NCI-H524 (cell line): ENCODE data around the gene TTLL6.
A peak's percentile ranks its signal among the peaks of the same experiment; 100 is the strongest.

Experiments used
- DNase-seq, 2 experiments: peaks; one replicate each; lab custom pipeline; 2025; lab: John Stamatoyannopoulos, UW

TTLL6 gene

DNA sequence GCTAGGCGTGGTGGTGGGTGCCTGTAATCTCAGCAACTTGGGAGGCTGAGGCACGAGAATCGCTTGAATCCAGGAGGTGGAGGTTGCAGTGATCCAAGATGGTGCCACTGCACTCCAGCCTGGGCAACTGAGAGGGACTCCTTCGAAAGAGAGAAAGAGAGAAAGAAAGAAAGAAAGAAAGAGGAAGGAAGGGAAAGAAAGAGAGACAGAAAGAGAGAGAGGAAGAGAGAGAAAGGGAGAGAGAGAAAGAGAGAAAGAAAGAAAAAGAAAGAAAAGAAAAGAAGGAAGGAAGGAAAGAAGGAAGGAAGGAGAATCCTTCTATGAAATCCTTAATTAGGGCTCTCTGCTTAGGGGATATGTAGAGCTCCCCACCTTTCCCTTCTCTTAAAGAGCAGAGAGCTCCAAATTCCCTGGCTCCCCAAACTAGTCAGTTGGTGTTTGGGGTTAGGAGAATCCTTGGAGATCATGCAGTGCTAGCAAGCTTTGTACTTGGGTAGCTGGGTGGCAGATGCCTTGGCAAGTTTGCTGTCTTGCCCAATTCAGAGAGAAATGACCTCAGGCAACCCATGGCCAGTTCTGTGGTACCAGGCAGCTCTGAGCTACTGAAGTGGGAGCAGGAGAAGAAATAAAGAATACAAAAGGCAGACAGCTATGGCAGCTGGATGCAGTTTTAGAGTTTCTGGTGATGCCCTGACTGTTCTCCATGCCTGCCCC is 79.5 kb downstream of the TTLL6 start:
- no peak for DNase-seq

- no peak for DNase-seq
These were observed 82.0 kb downstream of the TTLL6 start for GRCh38 chr17:48735062-48735351.

DNA sequence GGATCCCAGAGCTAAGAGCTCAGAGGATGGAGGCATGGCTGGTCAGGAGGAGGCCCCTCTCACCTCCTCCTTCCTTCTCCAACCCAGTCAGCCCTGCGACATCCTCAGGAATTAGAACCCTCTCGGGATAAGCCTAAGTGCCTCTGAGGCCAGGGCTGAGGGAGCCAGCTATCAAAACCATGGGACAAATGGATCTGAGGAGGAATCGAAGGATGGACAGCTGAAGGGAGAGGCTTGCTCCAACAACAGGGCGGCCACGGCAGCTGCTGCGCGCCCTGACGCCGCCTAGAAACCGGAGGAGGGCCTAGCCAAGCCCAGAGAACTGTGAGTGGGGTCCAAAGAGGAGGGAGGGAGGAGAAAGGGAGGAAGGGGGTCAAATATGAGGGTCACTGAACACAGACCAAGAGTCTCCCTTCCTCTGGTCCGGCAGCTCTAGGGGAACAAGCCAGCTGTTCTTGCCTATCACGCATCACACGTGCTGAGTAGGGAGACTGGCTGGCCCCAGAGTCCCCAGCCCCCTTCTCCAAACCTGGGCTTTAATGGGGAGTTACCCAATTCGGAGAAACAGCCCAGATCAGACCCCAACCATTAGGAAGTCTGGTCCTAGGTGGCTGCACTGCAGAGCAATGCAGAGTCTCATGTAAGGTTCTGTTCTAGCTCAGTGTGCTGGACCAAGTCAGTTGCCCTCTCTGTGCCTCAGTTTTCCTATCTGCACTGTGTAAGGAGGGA is 82.5 kb downstream of the TTLL6 start:
- DNase-seq, result no peak

DNA sequence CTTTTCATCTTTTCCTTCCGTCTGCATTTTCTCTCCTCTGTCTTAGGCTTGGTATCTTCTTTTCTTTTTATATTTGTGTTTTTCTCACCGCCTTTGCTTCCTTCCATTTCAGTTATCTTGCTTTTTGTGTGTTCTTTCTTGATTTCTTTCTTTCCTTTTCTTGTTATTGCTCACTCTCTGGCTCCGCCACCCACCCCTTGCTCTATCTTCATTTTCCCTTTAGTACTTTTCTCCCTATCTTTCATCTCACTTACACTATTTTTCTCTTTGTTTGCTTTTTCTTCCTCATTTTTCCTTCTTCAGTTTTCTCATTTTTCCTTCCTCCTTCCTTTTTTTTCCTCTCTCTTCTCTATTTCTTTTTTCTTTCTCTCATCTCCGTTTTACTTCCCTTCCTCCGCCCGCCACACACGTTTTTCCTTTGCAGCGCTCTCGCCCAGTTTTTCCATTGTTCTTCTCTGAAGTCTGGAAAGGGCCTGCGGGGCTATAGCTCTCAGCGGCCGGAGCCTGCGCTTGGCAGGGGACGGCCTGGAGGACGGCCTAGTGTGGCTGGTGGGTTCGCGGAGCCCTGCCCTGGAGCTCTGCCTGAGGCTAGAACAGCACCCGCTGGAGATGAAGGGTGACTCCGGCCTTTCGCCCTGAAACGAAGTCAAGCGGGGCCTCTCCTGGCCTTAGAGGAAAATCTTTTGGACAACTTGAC is 83.2 kb downstream of the TTLL6 start:
- DNase-seq, result no peak

DNA sequence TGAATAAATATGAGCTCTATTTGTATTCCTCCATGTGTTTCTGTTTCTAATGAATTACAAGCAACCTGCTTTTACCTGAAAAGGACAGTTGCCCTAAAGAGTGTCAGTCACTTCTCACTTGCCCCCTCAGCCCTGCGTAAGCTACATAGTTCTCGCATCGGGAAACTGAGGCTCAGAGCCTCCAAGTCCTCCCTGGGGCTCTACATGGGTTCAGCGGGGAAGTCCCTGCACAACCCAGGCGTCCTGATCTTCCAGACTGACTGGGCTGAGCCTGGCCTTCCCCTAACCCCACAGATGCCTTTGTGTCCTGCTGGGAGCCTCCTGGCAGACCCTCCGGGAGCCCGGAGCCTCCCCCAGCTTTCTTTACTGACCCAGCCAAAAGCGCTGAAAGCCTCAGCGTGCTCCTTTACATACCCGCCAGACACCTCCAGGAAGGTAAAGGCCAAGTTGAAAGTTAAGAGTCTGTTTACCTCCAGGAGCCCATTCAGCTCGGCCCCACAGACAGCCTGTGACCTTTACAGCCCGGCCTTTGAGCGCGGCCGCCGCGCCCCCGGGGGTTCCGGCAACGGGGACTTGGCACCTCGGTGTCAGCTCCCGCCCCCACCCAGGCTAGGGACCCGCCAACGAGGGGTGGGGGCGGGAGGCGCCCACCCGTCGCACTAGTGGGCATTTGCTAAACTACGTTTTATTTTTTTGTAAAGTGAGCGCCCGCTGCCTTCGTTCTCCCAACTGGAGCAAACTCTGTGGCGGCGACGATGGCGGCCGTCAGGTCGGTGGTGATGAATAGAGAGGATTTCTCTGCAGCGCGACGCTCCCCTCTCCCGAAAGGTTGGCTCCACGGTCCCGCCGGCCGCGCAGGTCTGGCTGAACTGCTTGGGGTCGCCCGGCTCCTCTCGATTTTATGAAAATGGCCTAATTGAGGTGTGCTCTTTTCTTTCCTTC is 84.1 kb downstream of the TTLL6 start:
- DNase-seq, result no peak

DNA sequence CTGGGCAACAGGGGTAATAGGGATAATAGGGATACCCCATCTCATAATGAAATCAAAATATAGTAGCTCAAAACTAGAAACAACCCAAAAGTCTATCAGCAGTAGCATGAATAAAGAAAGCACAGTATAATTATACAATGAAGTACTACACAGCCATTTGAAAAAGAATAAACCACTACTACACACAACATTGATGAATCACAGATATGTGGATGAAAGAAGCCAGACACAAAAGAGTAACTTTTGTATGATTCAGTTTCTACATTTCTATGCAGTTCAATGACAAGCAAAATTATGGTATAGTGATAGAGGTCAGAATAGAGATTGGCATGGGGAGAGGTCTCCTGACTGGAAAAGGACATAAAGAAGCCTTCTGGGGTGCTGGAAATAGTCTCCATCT is 85.7 kb downstream of the TTLL6 start:
- no peak for DNase-seq

DNA sequence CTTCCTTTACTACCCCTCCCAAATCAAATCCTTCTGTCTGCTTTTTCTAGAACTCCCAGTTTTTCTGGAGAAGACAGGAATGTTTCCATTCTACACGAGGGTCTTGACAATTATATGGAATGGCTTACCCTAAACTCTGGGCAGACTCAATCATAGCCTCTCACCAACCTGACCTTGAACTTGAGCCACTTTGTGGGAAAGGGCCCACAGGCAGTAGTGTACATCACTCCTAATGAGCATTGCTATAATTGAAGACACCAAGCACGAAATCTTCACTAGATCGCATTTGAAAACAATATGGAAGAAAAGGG is 86.8 kb downstream of the TTLL6 start:
- DNase-seq, result no peak

GRCh38 chr17:48729335-48730239 is 87.4 kb downstream of the TTLL6 start:
- no peak for DNase-seq

DNA sequence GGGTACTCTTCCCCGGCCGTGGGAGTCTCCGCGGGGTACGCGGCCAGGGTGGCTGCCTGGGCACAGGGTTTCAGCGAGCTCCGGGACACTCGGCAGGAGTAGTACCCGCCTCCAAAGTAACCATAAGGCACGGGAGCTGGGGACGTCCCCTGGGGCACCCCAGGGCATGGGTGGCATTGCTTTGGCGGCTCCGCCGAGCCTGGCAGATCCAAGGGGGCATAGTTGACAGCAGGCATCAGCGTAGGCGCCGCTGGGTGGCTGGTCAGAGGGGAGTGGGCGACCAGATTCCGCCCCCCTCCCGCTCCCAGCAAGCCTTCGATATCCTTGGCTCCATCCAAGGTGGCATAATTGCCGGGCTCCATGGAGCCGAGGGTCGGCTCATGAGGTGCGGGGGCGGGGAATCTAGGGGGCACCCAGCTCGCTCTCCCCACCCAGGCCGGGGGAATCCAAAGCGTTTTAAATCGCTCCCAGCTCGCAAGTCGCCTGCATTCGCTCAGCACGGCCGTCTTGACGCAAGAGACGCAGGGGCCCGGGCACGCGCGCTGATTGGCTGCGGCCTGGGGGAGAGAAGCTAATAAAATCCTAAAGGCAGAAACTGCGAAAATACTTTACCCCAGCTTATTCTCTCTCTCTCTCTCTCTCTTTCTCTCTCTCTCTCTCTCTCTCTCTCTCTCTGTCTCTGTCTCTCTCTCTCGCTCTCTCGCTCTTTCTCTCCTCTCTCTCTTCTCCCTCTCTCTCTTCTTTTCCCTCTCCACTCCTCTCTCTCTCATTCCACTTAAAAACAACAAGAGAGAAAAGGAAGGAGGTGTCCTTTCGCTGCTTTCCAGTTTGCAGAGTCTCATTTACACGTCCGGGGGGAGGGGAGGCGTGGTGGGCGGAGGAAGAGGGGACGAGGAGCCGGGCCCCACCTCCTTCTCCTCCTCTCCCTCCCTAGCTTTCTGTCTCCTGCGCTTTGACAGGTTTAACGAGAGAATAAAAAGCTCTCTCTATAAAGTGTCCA is 88.5 kb downstream of the TTLL6 start, which contains the start of gene HOXB13:
Gene HOXB13, minus strand, starts transcription at position 519 of the 1,000 bp plus-strand sequence. Its CDS starts 157 bp downstream, at position 362.
- peak; percentile 59 to 78 for DNase-seq

DNA sequence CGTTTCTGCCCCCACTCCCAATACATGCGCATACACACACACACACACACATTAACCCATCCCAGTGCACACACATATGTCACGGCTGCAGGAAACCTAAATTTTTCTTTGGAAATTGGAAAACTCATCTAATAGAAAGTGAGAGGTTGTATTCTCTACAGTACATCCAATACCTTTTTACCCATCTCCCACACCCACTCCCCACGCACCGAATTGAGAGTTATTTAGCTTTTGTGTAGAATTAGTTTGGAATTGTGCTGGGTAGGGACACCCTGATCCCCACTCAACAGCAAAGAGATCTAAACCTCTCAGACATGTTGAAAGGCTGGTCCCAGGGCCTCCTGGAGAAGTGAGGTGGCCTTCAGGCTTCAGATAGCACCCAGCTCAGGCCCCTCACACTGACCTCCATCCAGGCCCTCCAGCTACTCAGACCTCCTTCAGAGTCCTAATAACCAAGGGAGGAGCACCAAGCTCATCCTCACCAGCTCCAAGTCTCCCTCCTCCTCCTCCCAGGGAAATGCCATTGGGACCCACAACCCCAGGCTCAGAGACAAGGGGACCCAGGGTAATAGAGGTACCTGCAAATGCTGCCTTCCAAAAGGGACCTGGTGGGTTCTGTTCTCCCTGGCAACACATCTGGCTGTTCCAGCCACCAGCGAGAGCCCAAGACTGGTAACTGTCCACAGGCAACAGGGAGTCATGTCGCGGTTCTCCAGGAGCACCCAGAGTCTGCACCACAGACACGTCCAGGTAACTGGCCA is 89.4 kb downstream of the TTLL6 start:
- DNase-seq, result no peak

GRCh38 chr17:48726916-48727286 is 90.1 kb downstream of the TTLL6 start:
- DNase-seq, result no peak

DNA sequence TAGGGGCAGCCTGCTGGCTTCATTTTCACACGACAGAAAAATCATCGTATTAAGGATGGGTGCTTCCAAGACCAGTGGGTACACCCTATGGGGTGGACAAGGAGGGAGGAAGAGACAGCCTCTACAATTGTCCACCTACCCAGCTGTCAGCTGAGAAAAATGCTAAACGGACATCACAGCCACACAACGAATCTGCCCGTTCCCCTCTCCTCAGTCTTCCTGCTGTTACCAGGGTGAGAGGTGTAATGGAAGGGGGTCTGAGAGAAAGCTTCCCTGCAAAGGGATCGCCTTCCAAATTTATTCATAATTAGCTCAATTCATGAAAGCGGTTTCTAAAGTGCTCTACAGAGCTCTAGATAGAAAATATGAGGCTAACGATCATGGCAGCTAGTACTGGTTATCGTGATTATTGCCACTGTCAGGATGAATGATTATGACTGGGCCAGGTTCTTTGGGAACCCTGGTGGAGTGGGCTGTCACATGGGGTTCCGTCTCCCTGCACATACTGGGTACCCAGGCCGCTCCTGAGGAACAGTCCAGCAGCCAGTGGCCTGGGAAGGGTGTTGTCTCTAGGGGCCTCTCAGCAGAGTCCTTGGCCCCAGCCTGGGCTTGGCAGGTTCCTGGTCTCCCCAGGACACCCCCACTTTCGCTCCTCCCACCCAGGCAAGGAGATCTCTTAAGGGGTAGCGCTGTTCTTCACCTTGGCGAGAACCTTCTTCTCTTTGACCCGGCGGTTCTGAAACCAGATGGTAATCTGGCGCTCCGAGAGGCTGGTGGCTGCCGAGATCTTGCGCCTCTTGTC is 90.7 kb downstream of the TTLL6 start:
- no peak for DNase-seq

DNA sequence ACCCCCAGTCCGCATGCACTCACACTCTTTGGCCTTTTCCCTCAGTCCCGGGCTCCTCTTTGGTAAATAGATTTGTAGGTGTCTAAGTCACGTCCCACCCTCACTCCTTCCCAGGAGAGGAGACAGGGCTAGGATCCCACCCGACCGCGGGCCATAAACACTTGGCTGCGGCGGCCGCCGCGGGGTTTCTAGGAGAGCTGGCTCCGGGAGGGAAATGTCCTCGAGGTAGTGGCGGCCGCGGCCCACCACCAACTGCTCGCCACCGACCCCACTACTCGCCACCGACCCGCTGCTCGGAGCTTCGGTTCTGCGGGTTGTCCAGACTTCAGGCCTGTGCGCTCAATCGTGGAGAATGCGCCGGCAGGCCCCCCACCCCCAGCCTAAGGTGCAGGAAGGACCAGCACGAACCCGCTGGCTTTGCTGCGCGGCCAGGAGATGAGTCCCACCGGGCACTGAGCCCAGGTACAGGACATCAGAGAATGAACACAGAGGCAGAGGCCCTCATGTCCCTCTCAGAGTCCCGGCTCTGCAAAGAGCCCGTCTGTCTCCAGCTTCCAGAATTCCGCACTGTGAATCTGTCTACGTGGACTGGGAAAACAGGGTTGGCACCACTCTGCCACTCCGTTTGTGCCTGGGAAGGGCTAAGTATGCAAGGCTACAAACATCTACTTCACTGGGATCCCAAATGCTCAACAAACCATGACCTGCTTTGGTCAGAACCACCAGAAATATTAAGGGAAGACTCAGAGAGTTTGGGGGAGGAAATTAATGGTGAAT is 91.6 kb downstream of the TTLL6 start:
- DNase-seq, result no peak

DNA sequence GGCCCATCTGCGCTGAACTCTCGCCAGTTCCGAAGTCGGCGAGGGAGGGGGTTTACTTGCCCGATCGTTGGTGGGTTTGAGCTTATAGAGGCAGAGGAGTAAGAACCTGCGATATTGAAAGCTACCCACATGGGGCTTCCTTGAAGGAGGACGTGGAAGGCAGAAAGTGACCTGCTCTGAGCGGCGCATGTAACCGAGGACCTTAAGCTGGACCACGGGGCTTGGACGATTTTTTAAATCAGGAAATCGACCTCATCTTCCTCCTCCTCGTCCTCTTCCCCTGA is 92.1 kb downstream of the TTLL6 start:
- peak in 1 of 2 experiments; percentile 64 for DNase-seq

DNA sequence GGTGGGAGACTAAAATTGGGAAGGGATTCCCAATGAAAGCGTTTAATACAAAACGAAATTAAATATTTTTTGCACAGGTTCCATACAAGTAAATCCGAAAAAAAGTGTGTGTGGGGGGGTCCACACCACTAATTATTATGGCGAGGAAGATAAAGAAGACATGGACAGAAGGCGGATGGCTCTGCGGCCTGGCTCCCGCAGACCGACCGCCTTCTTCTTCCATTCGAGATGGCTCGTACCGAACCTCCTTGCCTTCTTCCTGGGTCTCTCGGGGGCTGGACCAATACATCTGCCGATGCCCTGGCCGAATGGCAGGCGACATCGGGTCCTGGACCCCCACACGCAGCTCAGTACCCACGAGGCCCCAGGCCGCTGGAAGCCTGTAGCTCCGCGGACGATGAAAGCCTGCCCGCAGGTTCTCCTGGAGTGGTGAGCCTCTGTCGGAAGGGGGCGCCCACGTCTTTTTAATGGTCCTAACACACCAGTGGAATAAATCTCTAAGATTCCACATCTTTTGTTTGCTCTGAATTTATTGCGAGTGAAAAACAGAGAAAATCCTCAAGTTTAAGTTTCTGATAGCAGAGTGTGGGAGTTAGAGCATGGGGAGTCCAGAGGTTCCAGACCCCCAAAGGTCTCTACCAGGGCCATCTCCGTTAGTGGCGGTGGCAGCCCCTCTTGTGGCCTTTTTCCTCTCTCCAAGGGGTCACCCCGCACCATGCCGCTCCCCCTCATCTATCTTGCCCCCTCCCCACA is 92.6 kb downstream of the TTLL6 start:
- peak; percentile 65 to 81 for DNase-seq

DNA sequence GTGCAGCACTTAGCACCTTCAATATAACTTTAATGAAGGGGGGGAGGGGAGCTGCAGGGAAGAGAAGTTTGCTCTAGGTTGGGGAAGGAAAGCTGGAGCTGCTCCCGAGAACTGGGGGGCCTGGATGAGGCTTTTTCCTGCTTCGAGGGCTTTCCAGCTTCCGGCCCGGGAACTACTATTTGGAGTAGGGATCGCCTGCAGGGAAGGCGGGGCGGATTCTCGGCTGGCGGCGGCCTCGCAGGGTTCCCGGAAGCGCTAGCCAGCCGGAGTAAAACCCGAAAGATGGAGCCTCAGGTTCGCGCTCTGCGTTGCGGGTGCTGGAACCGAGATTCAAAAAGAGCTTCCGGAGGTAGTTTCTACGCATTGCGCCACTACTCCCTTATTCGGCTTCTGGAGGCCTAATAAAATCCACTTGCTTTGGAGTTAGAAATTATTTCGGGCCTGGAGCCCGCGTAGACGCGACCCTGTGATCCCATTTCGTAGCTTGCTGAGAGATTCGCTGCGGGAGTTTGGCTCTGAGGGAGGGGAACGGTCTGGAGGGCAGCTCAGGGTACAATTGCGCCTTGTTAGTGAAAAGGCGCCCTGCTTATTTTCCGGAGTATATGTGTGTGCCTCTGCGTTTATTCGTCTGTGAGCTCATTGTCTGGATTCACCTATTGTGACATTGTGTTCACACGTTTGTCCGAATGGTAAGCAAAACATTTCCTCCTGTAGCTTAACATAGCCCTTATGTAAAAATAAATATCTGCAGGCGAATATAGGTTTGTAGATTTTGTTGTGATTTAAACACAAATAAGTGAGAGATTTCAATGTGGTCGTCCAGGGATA is 93.4 kb downstream of the TTLL6 start:
- DNase-seq, result no peak
